ENCODE measurements around the gene FAIM. TPM values are rescaled to one million over a fixed set of nuclear protein-coding genes. Genes with fewer than 3 reads are reported as not detected.
"Not testable (repeated sequence)": the region's sequence is repeated elsewhere in the genome, so short reads cannot be mapped to it uniquely, and the experiment has no call there.

FAIM gene, protein sequence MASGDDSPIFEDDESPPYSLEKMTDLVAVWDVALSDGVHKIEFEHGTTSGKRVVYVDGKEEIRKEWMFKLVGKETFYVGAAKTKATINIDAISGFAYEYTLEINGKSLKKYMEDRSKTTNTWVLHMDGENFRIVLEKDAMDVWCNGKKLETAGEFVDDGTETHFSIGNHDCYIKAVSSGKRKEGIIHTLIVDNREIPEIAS
- total RNA-seq (23.1 TPM), polyA plus RNA-seq (16.5 TPM)

DNA sequence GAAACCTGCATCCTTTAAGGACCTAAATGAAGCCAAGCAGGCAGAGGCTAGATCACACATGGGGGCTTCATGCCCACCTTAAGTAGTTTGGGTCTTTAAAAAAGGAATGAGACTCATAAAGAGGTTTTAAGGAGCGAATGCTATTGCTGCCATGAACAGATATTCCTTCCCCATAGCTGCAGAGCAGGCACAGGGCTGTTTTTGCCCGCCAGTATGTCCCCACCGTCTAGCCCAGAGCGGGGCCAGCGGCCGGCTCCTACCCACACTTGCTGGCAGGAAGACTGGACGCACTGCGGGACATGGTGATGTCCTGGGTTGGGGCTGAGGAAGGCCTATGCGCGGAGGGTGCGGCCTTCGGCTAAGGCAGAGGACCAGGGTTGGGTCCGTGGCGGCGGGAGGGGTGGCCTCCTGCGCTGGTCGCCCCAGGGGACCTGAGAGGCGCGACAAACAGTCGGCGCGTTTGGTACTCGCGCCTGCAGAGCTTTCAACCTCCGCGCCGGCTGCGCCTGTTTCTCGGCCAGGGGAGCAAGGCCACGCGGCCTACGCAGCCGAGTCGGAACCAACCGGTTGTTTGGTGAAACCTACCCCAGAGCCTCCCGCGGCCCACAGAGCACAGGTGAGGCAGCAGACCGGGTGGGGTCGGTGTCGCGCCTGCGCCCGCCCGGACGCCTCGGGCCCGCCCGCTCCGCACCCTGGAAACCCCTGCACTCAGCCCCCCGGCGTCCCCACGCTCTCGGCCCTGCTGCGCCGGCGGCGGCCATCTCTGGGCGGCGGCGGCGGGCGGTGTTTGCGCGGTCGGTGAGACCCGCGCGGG, at the start of gene FAIM:
FAIM (plus strand) TSS at position 450 of the 814 bp plus-strand sequence. CDS start 10,956 bp downstream, outside the sequence.
- 2% methylated on average over 68 of the region's 68 CpGs for WGBS
- H3K4me3 ChIP-seq (ENCODE audit: low read depth, low read length) = peak within 1 kb of the TSS; percentile 74
- no peaks in the 10 kb centered on the region for H3K4me1 ChIP-seq (ENCODE audit: insufficient read depth)
- peak within 1 kb of the TSS; percentile 98 for H3K27ac ChIP-seq (ENCODE audit: low read depth)
- DNase-seq (ENCODE audit: extremely low spot score) = peak; percentile 21
- H3K36me3 ChIP-seq (ENCODE audit: insufficient read depth) = no peaks in the 10 kb centered on the region

DNA sequence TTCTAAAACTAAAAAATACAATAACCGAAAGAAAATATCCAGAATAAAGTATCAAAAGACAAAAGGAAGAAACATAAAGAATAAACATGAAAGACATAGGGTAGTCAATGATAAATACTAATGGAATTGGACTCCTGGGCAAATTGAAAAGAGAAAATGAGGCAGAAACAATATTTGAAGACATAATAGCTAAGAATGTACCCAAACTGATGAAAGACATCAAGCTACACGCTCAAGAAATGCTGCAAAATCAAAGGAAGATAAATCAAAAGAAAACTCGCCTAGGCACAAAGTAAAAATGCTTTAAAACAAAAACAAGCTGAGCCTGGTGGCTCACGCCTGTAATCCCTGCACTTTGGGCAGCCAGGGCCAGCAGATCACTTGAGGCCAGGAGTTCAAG, 49.4 kb upstream of the FAIM start:
- Histone ChIP-seq H3K4me1 (ENCODE audit: insufficient read depth) (no peaks in the 10 kb centered on the region), H3K36me3 (ENCODE audit: insufficient read depth) (no peaks in the 10 kb centered on the region)

GRCh38 chr3:138560501-138560900, 48.1 kb upstream of the FAIM start:
- Histone ChIP-seq H3K27ac (ENCODE audit: low read depth) (no peak overlapping the region), H3K4me1 (ENCODE audit: insufficient read depth) (no peaks in the 10 kb centered on the region), H3K4me3 (ENCODE audit: low read depth, low read length) (no peak overlapping the region), H3K36me3 (ENCODE audit: insufficient read depth) (no peaks in the 10 kb centered on the region)
- no peak for DNase-seq (ENCODE audit: extremely low spot score)
- 97% methylated on average over 6 of the region's 6 CpGs for WGBS

More for the DNA sequence above, 49.4 kb upstream of the FAIM start:
- H3K27ac ChIP-seq (ENCODE audit: low read depth) = no peak overlapping the region
- DNase-seq (ENCODE audit: extremely low spot score) = no peak
- H3K4me3 ChIP-seq (ENCODE audit: low read depth, low read length) = no peak overlapping the region
- 72% methylated on average over 4 of the region's 4 CpGs for WGBS

DNA sequence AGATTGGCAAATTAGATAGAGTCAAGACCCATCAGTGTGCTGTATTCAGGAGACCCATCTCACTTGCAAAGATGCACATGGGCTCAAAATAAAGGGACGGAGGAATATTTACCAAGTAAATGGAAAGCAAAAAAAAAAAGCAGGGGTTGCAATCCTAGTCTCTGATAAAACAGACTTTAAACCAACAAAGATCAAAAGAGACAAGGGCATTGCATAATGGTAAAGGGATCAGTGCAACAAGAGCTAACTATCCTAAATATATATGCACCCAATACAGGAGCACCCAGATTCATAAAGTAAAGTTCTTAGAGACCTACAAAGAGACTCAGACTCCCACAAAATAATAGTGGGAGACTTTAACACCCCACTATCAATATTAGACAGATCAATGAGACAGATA, 45.7 kb upstream of the FAIM start:
- DNase-seq (ENCODE audit: extremely low spot score); H3K4me3 ChIP-seq (ENCODE audit: low read depth, low read length); H3K4me1 ChIP-seq (ENCODE audit: insufficient read depth); H3K36me3 ChIP-seq (ENCODE audit: insufficient read depth); H3K27ac ChIP-seq (ENCODE audit: low read depth): not testable (repeated sequence)
- 93% methylated on average over 1 of the region's 1 CpG for WGBS

GRCh38 chr3:138566293-138566692, 42.3 kb upstream of the FAIM start:
- not testable (repeated sequence) for H3K27ac ChIP-seq (ENCODE audit: low read depth); DNase-seq (ENCODE audit: extremely low spot score); H3K36me3 ChIP-seq (ENCODE audit: insufficient read depth); H3K4me1 ChIP-seq (ENCODE audit: insufficient read depth); H3K4me3 ChIP-seq (ENCODE audit: low read depth, low read length)
- 49% methylated on average over 2 of the region's 2 CpGs for WGBS

DNA sequence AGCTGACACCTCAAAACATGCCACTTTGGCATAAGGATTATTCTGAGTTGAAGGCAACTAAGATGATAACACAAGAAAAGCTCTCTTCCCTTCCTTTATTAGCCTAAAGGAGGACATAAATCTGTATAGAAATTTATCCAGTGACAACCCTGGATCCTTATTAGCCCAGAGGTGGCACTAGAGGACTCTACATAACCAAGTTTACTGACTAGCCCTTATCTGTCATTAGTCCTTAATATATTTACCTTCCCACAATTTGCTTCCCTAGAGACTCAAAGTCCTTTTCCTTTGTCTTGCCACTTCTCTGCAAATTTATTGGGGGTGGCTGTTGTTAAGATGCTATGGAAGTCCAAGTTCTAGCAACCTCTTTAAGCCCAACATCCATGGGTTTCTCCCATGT, 41.2 kb upstream of the FAIM start:
- H3K4me3 ChIP-seq (ENCODE audit: low read depth, low read length) = no peak overlapping the region
- H3K36me3 ChIP-seq (ENCODE audit: insufficient read depth) = no peaks in the 10 kb centered on the region
- no peak overlapping the region for H3K27ac ChIP-seq (ENCODE audit: low read depth)
- DNase-seq (ENCODE audit: extremely low spot score) = no peak
- no peaks in the 10 kb centered on the region for H3K4me1 ChIP-seq (ENCODE audit: insufficient read depth)

DNA sequence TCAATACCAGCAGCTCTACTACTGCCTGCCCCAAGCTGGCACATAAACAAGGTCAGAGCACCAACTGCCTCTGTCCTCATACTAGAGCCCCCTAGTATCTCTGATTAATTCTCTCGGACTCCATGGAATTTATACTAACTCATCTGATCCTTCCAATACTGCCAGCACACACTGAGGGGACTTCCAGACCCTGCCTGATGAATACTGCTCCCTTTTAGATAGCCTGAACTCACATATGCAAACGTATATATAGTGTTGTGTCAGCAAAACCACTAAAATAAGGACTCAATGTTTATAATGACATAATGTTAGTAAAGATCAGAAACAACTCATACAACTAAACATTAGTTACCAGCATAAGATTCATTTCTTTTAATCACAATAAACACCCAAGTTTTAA, 39.5 kb upstream of the FAIM start:
- WGBS = 74% methylated on average over 2 of the region's 2 CpGs
- no peak for DNase-seq (ENCODE audit: extremely low spot score)
- no peaks in the 10 kb centered on the region for H3K4me1 ChIP-seq (ENCODE audit: insufficient read depth)
- H3K27ac ChIP-seq (ENCODE audit: low read depth) = no peak overlapping the region
- no peaks in the 10 kb centered on the region for H3K36me3 ChIP-seq (ENCODE audit: insufficient read depth)
- H3K4me3 ChIP-seq (ENCODE audit: low read depth, low read length) = no peak overlapping the region

DNA sequence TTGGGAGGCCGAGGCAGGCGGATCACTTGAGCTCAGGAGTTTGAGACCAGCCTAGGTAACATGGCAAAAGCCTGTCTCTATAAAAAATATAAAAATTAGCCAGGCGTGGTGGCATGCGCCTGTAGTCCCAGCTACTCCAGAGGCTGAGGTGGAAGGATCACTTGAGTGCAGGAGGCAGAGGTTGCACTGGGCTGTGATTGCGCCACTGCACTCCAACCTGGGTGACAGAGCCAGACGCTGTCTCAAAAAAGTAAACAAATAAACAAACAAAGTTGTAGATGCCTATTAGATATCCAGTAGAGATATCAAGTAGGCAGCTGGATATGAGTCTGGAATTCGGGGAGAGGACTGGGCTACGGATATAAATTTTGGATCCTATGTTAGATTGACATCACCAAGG, 38.9 kb upstream of the FAIM start:
- WGBS = 94% methylated on average over 8 of the region's 8 CpGs
- H3K36me3 ChIP-seq (ENCODE audit: insufficient read depth); DNase-seq (ENCODE audit: extremely low spot score); H3K4me3 ChIP-seq (ENCODE audit: low read depth, low read length); H3K27ac ChIP-seq (ENCODE audit: low read depth); H3K4me1 ChIP-seq (ENCODE audit: insufficient read depth): not testable (repeated sequence)

- Histone ChIP-seq H3K4me3 (ENCODE audit: low read depth, low read length) (no peak overlapping the region), H3K27ac (ENCODE audit: low read depth) (no peak overlapping the region), H3K4me1 (ENCODE audit: insufficient read depth) (no peaks in the 10 kb centered on the region), H3K36me3 (ENCODE audit: insufficient read depth) (no peaks in the 10 kb centered on the region)
- 98% methylated on average over 1 of the region's 1 CpG for WGBS
- DNase-seq (ENCODE audit: extremely low spot score) = no peak
These were observed 35.4 kb upstream of the FAIM start for GRCh38 chr3:138573138-138573537.

GRCh38 chr3:138578141-138578540, 30.4 kb upstream of the FAIM start:
- Histone ChIP-seq H3K4me3 (ENCODE audit: low read depth, low read length) (no peak overlapping the region), H3K36me3 (ENCODE audit: insufficient read depth) (no peaks in the 10 kb centered on the region), H3K27ac (ENCODE audit: low read depth) (no peak overlapping the region), H3K4me1 (ENCODE audit: insufficient read depth) (no peaks in the 10 kb centered on the region)
- WGBS = 77% methylated on average over 4 of the region's 4 CpGs
- DNase-seq (ENCODE audit: extremely low spot score) = no peak

- 86% methylated on average over 6 of the region's 6 CpGs for WGBS
- Histone ChIP-seq H3K36me3 (ENCODE audit: insufficient read depth) (no peaks in the 10 kb centered on the region), H3K27ac (ENCODE audit: low read depth) (no peak overlapping the region), H3K4me3 (ENCODE audit: low read depth, low read length) (no peak overlapping the region), H3K4me1 (ENCODE audit: insufficient read depth) (no peaks in the 10 kb centered on the region)
- no peak for DNase-seq (ENCODE audit: extremely low spot score)
These were observed 29.5 kb upstream of the FAIM start for GRCh38 chr3:138578961-138579574.

DNA sequence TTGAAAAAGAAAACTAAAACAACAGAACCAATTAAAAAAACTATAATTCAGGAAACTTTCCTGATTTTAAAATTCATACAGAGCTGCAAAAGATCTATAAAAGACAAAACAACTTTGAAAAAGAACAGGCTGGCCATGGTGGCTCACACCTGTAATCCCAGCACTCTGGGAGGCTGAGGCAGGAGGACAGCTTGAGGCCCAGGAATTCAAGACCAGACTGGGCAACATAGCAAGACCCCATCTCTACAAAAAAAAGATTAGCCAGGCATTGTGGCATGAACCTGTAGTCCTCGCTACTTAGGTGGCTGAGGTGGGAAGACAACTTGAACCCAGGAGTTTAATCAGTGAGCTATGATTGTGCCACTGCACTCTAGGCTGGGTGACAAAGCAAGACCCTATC, 21.2 kb upstream of the FAIM start:
- no peaks in the 10 kb centered on the region for H3K4me1 ChIP-seq (ENCODE audit: insufficient read depth)
- H3K4me3 ChIP-seq (ENCODE audit: low read depth, low read length) = no peak overlapping the region
- H3K36me3 ChIP-seq (ENCODE audit: insufficient read depth) = no peaks in the 10 kb centered on the region
- no peak overlapping the region for H3K27ac ChIP-seq (ENCODE audit: low read depth)
- DNase-seq (ENCODE audit: extremely low spot score) = no peak
- WGBS = 100% methylated on average over 1 of the region's 1 CpG

DNA sequence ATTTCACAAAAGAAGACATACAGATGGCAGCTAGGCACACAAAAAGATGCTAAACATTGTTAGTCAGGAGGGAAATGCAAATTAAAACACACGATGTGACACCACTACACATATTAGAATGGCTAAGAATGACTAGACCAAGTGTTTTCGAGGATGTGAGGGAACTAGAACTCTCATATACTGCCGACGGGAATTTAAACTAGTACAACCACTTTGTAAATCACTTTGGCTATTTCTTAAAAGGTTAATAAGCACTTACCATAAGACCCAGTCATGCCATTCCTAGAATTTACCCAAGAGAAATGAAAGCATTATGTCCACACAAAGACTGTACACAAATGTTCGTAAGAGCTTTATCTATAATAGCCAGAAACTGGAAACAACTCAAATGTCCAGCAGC, 20.1 kb upstream of the FAIM start:
- Histone ChIP-seq H3K36me3 (ENCODE audit: insufficient read depth) (no peaks in the 10 kb centered on the region), H3K4me3 (ENCODE audit: low read depth, low read length) (no peak overlapping the region), H3K27ac (ENCODE audit: low read depth) (no peak overlapping the region), H3K4me1 (ENCODE audit: insufficient read depth) (no peaks in the 10 kb centered on the region)
- WGBS = 91% methylated on average over 5 of the region's 5 CpGs
- DNase-seq (ENCODE audit: extremely low spot score) = no peak

GRCh38 chr3:138591392-138591791, 17.2 kb upstream of the FAIM start:
- Histone ChIP-seq H3K4me3 (ENCODE audit: low read depth, low read length) (no peak overlapping the region), H3K27ac (ENCODE audit: low read depth) (no peak overlapping the region), H3K4me1 (ENCODE audit: insufficient read depth) (no peaks in the 10 kb centered on the region), H3K36me3 (ENCODE audit: insufficient read depth) (no peaks in the 10 kb centered on the region)
- WGBS = 43% methylated on average over 1 of the region's 1 CpG
- no peak for DNase-seq (ENCODE audit: extremely low spot score)

All from urinary bladder (tissue), 4 donors.